ENCODE measurements around the gene SCAP.
"Not testable (repeated sequence)": the region's sequence is repeated elsewhere in the genome, so short reads cannot be mapped to it uniquely, and the experiment has no call there.

Gene SCAP

GRCh38 chr3:47475570-47476329 is at the start of gene SCAP:
SCAP (minus strand) TSS chr3:47475941; CDS start chr3:47442993, 32,948 bp downstream.
- peak; percentile 87 for DNase-seq (ENCODE audit: low read depth)

- no peak for DNase-seq (ENCODE audit: low read depth)
Measured at GRCh38 chr3:47523310-47524073, 47.8 kb upstream of the SCAP start.

GRCh38 chr3:47522082-47522987 is 46.6 kb upstream of the SCAP start:
- peak; percentile 80 for DNase-seq (ENCODE audit: low read depth)

GRCh38 chr3:47520756-47521155 is 45.0 kb upstream of the SCAP start:
- no peak for DNase-seq (ENCODE audit: low read depth)

- no peak for DNase-seq (ENCODE audit: low read depth)
Measured at GRCh38 chr3:47517937-47518336, 42.2 kb upstream of the SCAP start.

- DNase-seq (ENCODE audit: low read depth), result no peak
Measured at GRCh38 chr3:47515864-47516319, 40.2 kb upstream of the SCAP start.

GRCh38 chr3:47515100-47515499 is 39.4 kb upstream of the SCAP start:
- DNase-seq (ENCODE audit: low read depth), result no peak

GRCh38 chr3:47513125-47513929 is 37.6 kb upstream of the SCAP start, which contains the start of gene ELP6:
ELP6 (minus strand) TSS chr3:47513712; CDS start chr3:47513590, 122 bp downstream.
- DNase-seq (ENCODE audit: low read depth), result peak; percentile 96

GRCh38 chr3:47512416-47513124 is 36.8 kb upstream of the SCAP start:
- DNase-seq (ENCODE audit: low read depth), result no peak

GRCh38 chr3:47505267-47505666 is 29.5 kb upstream of the SCAP start:
- not testable (repeated sequence) for DNase-seq (ENCODE audit: low read depth)

- no peak for DNase-seq (ENCODE audit: low read depth)
Measured at GRCh38 chr3:47504113-47504512, 28.4 kb upstream of the SCAP start.

- DNase-seq (ENCODE audit: low read depth), result no peak
Measured at GRCh38 chr3:47503033-47503432, 27.3 kb upstream of the SCAP start.

- DNase-seq (ENCODE audit: low read depth), result no peak
Measured at GRCh38 chr3:47496892-47497291, 21.2 kb upstream of the SCAP start.

- DNase-seq (ENCODE audit: low read depth), result no peak
Measured at GRCh38 chr3:47495886-47496285, 20.1 kb upstream of the SCAP start.

GRCh38 chr3:47495111-47495510 is 19.4 kb upstream of the SCAP start:
- no peak for DNase-seq (ENCODE audit: low read depth)

GRCh38 chr3:47491777-47492176 is 16.0 kb upstream of the SCAP start:
- DNase-seq (ENCODE audit: low read depth), result no peak

GRCh38 chr3:47491186-47491585 is 15.4 kb upstream of the SCAP start:
- no peak for DNase-seq (ENCODE audit: low read depth)

- DNase-seq (ENCODE audit: low read depth), result no peak
Measured at GRCh38 chr3:47487265-47487664, 11.5 kb upstream of the SCAP start.

- no peak for DNase-seq (ENCODE audit: low read depth)
Measured at GRCh38 chr3:47485812-47486211, 10.1 kb upstream of the SCAP start.

- no peak for DNase-seq (ENCODE audit: low read depth)
Measured at GRCh38 chr3:47482366-47482765, 6.6 kb upstream of the SCAP start.

- DNase-seq (ENCODE audit: low read depth), result not testable (repeated sequence)
Measured at GRCh38 chr3:47481763-47482162, 6.0 kb upstream of the SCAP start.

Measured in fibroblast of gingiva (primary cell).